DND-41 (cell line): Measurements from ENCODE around the gene SLC4A2.

Source experiments
- CTCF ChIP-seq: IDR thresholded peaks from 2 replicates; pipeline ENCODE4 v1.5.1; 2012; ENCODE audit warnings: borderline replicate concordance, low read length, moderate library complexity, mild to moderate bottlenecking; ENCODE audit not compliant: poor library complexity, severe bottlenecking; ENCODE audit errors: extremely low read depth
- EZH2 ChIP-seq: IDR thresholded peaks from 3 replicates; pipeline ENCODE4 v1.6.1; 2012; ENCODE audit warnings: borderline replicate concordance, low read depth, mild to moderate bottlenecking, moderate library complexity, low read length, inconsistent platforms; ENCODE audit not compliant: severe bottlenecking

DNA sequence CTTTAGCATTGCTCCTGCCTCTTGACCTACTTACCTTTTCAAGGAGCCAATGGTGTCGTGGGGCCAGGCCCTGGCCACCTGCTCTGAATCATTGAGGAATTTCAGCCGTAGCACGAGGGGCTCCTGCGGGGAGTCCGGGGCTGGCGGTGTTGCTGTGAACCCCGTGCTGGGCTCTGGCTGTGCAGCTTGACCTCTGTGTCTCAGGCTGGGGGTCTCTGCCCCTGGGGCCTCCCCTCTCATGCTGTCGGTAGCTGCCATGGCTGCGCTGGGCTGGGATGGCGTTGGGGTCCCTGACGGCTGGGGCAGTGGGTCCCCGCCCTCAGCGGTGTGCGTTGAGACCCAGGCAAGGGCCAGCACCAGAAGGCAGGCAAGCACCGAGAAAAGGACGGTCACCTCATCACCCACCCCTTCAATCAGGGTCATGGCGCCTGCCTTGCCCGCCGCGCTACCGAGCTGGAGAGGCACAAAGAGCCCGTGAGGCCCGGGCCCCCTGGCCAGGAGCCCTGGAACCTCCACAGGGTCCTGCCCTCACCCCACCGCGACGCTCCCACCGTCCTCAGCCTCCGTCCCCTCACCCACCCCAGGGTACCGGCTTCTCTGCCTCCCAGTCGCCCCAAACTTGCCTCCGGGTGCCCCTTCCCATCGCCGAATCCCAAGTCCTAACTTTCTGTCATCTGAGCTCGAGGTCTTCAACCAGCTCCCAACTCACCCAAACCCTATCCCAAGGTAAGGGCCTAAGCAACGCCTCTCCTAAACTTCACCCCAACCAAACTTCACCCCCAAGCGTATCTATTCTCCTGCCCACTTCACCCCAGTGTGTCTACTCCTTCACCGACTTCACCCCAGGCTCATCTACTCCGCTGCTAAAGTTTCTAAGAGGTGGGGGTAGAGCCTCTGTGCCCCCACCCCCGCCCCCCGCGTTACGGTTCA is 23.0 kb downstream of the SLC4A2 start:
- no peak for TF ChIP-seq CTCF
- TF ChIP-seq EZH2, result no peak
